ENCODE results near the gene SYNRG. TPM values are rescaled to one million over a fixed set of nuclear protein-coding genes. Genes with fewer than 3 reads are reported as not detected.

The SYNRG gene
- total and polyA plus RNA-seq, 2 donors = 11.5 to 36.6 TPM

GRCh38 chr17:37571674-37572073 is 37.5 kb downstream of the SYNRG start:
- no peak for DNase-seq (ENCODE audit: extremely low spot score)
- WGBS = 87% methylated on average over 3 of the region's 3 CpGs
- peaks cover 13% of the 10 kb centered on the region for H3K36me3 ChIP-seq (ENCODE audit: insufficient read depth)
- H3K4me3 ChIP-seq (ENCODE audit: low read depth, low read length) = no peak overlapping the region
- no peak overlapping the region for H3K27ac ChIP-seq (ENCODE audit: low read depth)
- H3K4me1 ChIP-seq (ENCODE audit: insufficient read depth) = no peaks in the 10 kb centered on the region

DNA sequence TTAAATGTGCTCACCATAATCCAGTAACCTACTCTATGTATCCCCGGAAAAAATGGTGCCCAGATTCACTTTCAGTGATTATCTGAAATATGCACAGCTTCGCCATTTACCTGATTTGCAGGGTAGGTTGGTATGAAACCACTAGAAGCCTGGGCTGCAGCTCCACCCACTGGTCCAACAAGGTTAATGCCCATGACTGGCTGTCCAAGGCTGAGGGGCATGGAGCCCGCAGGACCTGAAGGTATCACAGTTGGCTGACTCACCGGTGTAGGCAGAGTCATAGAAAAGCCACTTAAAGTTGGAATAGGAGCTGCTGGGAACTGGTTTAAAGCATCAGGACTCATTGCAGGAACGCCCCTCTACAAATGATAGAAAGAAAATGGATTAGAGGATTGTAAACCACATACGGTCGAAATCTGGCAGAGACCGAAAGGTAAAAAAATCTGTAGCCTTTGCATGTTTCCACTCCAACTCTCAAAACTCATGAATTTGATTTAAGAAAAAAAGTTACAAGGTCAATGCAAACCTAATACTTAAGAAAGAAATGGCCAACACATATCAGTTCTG is 38.6 kb downstream of the SYNRG start:
- 91% methylated on average over 8 of the region's 8 CpGs for WGBS
- H3K4me1 ChIP-seq (ENCODE audit: insufficient read depth) = no peaks in the 10 kb centered on the region
- no peak for DNase-seq (ENCODE audit: extremely low spot score)
- H3K36me3 ChIP-seq (ENCODE audit: insufficient read depth) = peaks cover 13% of the 10 kb centered on the region
- no peak overlapping the region for H3K4me3 ChIP-seq (ENCODE audit: low read depth, low read length)
- no peak overlapping the region for H3K27ac ChIP-seq (ENCODE audit: low read depth)

- 97% methylated on average over 2 of the region's 2 CpGs for WGBS
- no peak overlapping the region for H3K27ac ChIP-seq (ENCODE audit: low read depth)
- no peak for DNase-seq (ENCODE audit: extremely low spot score)
- H3K36me3 ChIP-seq (ENCODE audit: insufficient read depth) = peaks cover 15% of the 10 kb centered on the region
- no peak overlapping the region for H3K4me3 ChIP-seq (ENCODE audit: low read depth, low read length)
- H3K4me1 ChIP-seq (ENCODE audit: insufficient read depth) = no peaks in the 10 kb centered on the region
These were observed 40.7 kb downstream of the SYNRG start for GRCh38 chr17:37568350-37569053.

DNA sequence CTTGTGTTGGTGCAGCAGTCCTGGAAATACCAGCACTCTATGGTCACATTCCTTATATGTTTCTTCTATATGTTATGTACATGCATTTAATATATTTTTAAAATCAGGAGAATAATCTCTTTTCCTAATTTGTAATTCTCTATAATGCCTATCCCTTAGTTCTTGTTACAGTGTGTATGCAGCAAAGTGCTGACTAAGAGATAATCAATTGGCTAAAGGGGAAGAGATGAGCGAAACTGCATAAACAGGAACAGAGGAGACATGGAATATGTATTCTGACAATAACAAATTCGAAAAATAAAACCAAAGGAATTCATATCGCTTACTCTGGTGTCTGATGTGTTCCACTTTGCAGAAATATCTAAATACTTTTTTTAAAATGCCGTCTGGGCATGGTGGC is 41.7 kb downstream of the SYNRG start:
- peaks cover 14% of the 10 kb centered on the region for H3K36me3 ChIP-seq (ENCODE audit: insufficient read depth)
- 89% methylated on average over 4 of the region's 4 CpGs for WGBS
- H3K4me3 ChIP-seq (ENCODE audit: low read depth, low read length) = no peak overlapping the region

GRCh38 chr17:37567137-37567536 is 42.1 kb downstream of the SYNRG start:
- Histone ChIP-seq H3K36me3 (ENCODE audit: insufficient read depth) (peaks cover 10% of the 10 kb centered on the region), H3K4me3 (ENCODE audit: low read depth, low read length) (no peak overlapping the region), H3K4me1 (ENCODE audit: insufficient read depth) (no peaks in the 10 kb centered on the region), H3K27ac (ENCODE audit: low read depth) (no peak overlapping the region)
- WGBS = 88% methylated on average over 2 of the region's 2 CpGs
- no peak for DNase-seq (ENCODE audit: extremely low spot score)

More for the DNA sequence above, 41.7 kb downstream of the SYNRG start:
- no peak for DNase-seq (ENCODE audit: extremely low spot score)
- H3K4me1 ChIP-seq (ENCODE audit: insufficient read depth) = no peaks in the 10 kb centered on the region
- H3K27ac ChIP-seq (ENCODE audit: low read depth) = no peak overlapping the region

DNA sequence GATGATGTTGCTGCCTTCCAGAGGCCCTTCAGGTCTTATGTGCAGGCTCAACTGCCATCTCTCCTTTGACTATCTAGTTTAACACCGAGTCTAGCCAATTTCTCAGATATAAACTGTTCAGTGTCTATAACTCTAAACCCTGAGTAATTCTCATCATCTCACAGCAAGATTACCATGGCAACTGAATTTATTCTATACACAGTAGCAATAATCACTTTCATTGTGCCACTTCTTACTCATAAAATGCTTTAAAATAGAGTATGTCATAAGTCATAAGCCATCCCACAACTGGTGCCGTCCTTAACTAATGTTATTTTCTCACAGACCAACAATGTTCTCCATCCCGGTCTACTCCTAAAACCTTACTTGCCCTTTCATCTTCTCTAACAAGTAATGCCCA is 45.0 kb downstream of the SYNRG start:
- peaks cover 4% of the 10 kb centered on the region for H3K36me3 ChIP-seq (ENCODE audit: insufficient read depth)
- WGBS = 94% methylated on average over 3 of the region's 3 CpGs
- DNase-seq (ENCODE audit: extremely low spot score) = no peak
- H3K27ac ChIP-seq (ENCODE audit: low read depth) = no peak overlapping the region
- H3K4me1 ChIP-seq (ENCODE audit: insufficient read depth) = no peaks in the 10 kb centered on the region
- no peak overlapping the region for H3K4me3 ChIP-seq (ENCODE audit: low read depth, low read length)

DNA sequence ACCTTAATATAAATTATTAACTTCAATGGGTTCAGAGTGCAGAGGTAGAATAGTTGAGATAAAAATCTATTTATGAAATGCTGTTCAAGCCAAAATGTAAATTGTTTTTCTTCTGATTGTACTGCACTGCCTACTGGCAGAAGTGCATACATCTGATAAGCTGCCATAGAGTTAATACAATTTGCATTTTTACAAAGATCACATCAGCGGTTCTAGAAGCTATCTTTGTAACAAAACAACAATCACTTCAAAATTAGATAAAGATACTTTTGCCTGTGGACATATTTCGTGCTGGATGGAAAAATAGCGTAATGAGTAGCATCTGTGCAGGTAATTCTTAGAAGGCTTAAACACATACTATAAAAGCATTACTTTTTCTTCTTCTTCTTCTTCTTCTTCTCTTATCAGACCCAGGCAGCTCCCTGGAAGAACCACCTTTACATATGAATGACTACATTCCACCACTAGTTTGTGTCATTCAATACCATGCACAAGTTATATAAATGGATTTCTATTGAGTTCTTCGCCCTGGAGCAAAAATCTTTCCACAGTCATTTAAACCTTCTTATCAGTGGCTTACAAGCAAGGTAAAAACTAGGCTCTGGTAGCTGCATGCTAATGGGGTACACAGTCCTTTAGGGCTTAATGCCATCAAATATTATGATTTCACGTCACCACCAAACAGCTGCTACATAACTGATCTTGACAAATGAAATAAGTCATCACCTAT is 47.0 kb downstream of the SYNRG start:
- 80% methylated on average over 5 of the region's 5 CpGs for whole genome bisulfite sequencing
- Histone ChIP-seq H3K27ac (ENCODE audit: low read depth) (no peak overlapping the region), H3K4me3 (ENCODE audit: low read depth, low read length) (no peak overlapping the region), H3K4me1 (ENCODE audit: insufficient read depth) (no peaks in the 10 kb centered on the region), H3K36me3 (ENCODE audit: insufficient read depth) (peaks cover 8% of the 10 kb centered on the region)
- DNase-seq (ENCODE audit: extremely low spot score) = no peak

DNA sequence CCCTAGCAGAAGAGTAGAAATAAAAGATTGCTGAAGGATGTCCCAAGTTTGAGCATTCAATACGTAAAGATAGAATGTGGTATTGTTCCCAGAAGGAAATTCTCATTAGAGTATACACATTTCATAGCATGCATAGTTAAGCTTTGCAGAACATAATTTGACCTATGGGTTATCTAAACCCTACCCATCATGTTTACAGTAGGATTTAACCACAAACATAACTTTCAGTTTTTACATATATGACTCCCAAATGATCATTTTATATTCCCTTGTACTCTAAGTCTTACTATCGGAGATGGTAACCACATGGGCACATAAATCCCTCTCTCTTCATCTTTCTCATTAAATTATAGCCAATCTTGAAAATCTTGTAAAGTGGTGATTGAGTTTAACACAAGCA is 50.9 kb downstream of the SYNRG start:
- DNase-seq (ENCODE audit: extremely low spot score) = no peak
- no peak overlapping the region for H3K4me3 ChIP-seq (ENCODE audit: low read depth, low read length)
- H3K27ac ChIP-seq (ENCODE audit: low read depth) = no peak overlapping the region
- no peaks in the 10 kb centered on the region for H3K4me1 ChIP-seq (ENCODE audit: insufficient read depth)
- peaks cover 7% of the 10 kb centered on the region for H3K36me3 ChIP-seq (ENCODE audit: insufficient read depth)
- 70% methylated on average over 2 of the region's 2 CpGs for WGBS

GRCh38 chr17:37557482-37557881 is 51.7 kb downstream of the SYNRG start:
- 96% methylated on average over 2 of the region's 2 CpGs for WGBS
- H3K36me3 ChIP-seq (ENCODE audit: insufficient read depth) = peaks cover 10% of the 10 kb centered on the region
- no peak overlapping the region for H3K27ac ChIP-seq (ENCODE audit: low read depth)

GRCh38 chr17:37555386-37555785 is 53.8 kb downstream of the SYNRG start:
- no peak for DNase-seq (ENCODE audit: extremely low spot score)
- 95% methylated on average over 3 of the region's 3 CpGs for WGBS
- H3K36me3 ChIP-seq (ENCODE audit: insufficient read depth) = peaks cover 10% of the 10 kb centered on the region
- H3K4me3 ChIP-seq (ENCODE audit: low read depth, low read length) = no peak overlapping the region
- H3K27ac ChIP-seq (ENCODE audit: low read depth) = no peak overlapping the region
- H3K4me1 ChIP-seq (ENCODE audit: insufficient read depth) = no peaks in the 10 kb centered on the region

More at GRCh38 chr17:37557482-37557881, 51.7 kb downstream of the SYNRG start:
- Histone ChIP-seq H3K4me3 (ENCODE audit: low read depth, low read length) (no peak overlapping the region), H3K4me1 (ENCODE audit: insufficient read depth) (no peaks in the 10 kb centered on the region)
- DNase-seq (ENCODE audit: extremely low spot score) = no peak

DNA sequence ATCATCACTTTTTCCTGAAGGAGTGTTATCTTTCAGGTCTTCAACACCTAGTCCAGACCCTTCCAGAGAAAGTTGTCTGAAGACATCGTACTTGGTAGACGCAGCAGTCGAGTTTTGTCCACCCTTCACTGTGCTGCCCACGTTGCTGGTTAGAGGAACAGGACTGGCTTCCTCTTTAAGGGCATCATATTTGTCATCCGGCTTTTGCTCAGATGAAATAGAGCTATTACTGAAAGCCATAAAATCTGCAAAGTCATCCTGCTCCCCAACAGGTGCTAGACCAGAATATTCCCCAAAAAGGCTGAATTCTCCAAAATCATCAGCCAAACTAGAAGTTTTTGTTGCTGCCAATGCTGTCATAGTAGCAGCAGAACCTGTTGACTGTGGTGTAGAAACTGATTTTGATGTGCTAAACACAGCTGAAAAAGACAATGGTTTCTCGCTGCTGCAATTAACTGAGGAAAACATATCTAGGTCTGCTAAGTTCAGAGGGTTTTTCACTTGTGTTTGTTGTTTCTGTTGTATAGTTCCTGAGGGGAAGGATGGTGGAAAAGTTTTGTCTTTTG is 55.7 kb downstream of the SYNRG start:
- 89% methylated on average over 6 of the region's 6 CpGs for WGBS
- no peak for DNase-seq (ENCODE audit: extremely low spot score)

GRCh38 chr17:37551788-37552187 is 57.4 kb downstream of the SYNRG start:
- H3K4me1 ChIP-seq (ENCODE audit: insufficient read depth) = no peaks in the 10 kb centered on the region
- DNase-seq (ENCODE audit: extremely low spot score) = no peak
- 88% methylated on average over 3 of the region's 3 CpGs for WGBS
- no peak overlapping the region for H3K27ac ChIP-seq (ENCODE audit: low read depth)
- H3K36me3 ChIP-seq (ENCODE audit: insufficient read depth) = peaks cover 4% of the 10 kb centered on the region
- H3K4me3 ChIP-seq (ENCODE audit: low read depth, low read length) = no peak overlapping the region

More for the DNA sequence above, 55.7 kb downstream of the SYNRG start:
- Histone ChIP-seq H3K36me3 (ENCODE audit: insufficient read depth) (peaks cover 8% of the 10 kb centered on the region), H3K4me1 (ENCODE audit: insufficient read depth) (no peaks in the 10 kb centered on the region), H3K27ac (ENCODE audit: low read depth) (no peak overlapping the region), H3K4me3 (ENCODE audit: low read depth, low read length) (no peak overlapping the region)

DNA sequence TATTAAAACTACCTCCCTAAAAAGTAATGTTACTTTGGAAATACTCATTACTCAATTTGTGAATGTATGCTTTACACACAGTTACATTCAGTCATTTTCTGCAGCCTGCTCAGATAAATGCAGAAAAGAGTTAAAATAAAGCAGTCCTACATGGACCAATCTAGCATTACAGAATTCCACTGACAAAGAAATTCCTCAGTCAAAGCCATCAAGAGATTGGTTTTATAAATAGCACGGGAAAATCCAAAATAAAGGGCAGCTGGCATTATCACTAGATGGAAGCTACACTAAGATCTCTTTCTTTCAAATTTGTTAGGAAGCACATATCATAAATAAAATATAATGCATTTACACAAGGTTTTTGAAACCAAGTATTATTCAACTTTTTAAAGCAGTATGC is 61.2 kb downstream of the SYNRG start:
- Histone ChIP-seq H3K36me3 (ENCODE audit: insufficient read depth) (peaks cover 2% of the 10 kb centered on the region), H3K4me1 (ENCODE audit: insufficient read depth) (no peaks in the 10 kb centered on the region), H3K4me3 (ENCODE audit: low read depth, low read length) (no peak overlapping the region), H3K27ac (ENCODE audit: low read depth) (no peak overlapping the region)
- no peak for DNase-seq (ENCODE audit: extremely low spot score)
- WGBS = 47% methylated on average over 1 of the region's 1 CpG

- H3K4me3 ChIP-seq (ENCODE audit: low read depth, low read length) = no peak overlapping the region
- WGBS = 39% methylated on average over 3 of the region's 3 CpGs
- no peaks in the 10 kb centered on the region for H3K4me1 ChIP-seq (ENCODE audit: insufficient read depth)
- no peak for DNase-seq (ENCODE audit: extremely low spot score)
- H3K27ac ChIP-seq (ENCODE audit: low read depth) = no peak overlapping the region
- H3K36me3 ChIP-seq (ENCODE audit: insufficient read depth) = peaks cover 3% of the 10 kb centered on the region
These were observed 62.9 kb downstream of the SYNRG start for GRCh38 chr17:37546302-37546701.

Data from urinary bladder (tissue), 4 donors.